ENCODE data around the gene SAPCD2.

SAPCD2 gene

GRCh38 chr9:137019891-137020683 lies 50.3 kb downstream of the SAPCD2 start:
- no peak for DNase-seq (ENCODE audit: low read depth in 1 of 2, low spot score in 1 of 2)

DNA sequence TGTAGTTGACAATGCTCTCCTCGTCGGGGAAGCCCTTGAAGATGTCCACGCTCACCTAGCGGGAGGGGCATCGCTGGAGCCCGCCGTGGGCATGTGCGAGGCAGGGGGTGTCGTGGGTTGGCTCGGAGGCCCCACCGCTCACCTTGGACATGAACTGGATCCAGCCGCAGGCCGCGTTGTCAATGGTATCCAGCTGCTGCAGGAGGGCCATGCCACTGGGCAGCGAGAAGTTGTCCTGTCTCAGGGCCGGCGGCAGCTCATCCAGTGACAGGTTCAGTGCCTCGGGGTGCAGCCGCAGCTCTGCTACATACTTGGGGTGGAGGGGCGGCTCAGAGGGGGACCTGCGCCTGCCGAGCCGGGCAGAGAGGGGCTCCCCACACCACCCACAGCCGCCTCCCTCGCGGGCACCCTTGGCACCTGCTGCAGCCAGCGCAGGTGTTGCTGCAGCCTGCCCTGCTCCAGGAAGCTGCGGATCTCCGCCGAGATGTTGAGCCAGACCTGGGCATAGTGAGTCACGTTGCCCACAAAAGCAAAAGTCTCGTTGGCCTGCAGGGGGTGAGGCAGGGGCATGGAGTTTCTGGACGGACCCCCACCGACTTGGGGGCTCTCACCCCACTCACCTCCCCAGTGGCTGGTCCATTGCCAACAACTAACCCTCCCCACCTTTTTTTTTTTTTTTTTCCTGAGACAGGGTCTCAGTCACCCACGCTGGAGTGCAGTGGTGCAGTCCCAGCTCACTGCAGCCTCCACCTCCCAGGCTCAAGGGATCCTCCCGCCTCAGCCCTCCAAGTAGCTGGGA lies 51.4 kb downstream of the SAPCD2 start:
- DNase-seq (ENCODE audit: low read depth in 1 of 2, low spot score in 1 of 2) = no peak

DNA sequence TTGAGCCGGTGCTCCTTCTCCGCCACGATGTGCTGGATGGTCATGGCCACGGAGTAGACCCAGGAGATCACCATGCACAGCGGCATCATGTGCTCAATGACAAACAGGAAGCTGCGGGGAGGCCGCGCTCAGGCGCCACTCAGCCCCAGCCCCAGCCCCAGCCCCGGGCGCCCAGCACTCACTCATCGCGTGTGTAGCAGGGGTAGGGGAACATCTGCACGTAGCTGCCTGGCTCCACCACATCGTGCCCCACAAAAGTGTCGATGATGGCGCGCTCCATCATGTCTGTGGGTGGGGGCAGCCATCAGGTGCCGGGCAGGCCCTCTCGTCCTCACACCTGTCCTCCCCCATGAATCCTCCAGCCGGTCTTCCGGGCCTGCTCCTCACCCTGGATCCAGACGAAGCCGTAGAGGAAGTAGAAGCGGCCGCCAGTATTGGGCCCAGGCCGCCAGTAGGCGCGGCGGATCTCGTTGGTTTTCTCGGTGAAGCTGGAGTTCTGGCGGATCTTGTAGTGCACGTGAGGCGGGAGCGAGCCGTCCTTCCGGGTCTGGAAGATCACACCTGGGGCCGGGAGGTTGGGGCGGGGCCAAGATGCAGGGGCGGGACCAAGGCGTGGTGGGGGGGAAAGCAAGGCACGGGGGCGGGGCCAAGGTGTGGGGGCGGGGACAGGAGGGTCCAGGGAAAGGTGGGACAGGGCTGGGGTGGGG lies 52.4 kb downstream of the SAPCD2 start:
- no peak for DNase-seq (ENCODE audit: low read depth in 1 of 2, low spot score in 1 of 2)

- no peak for DNase-seq (ENCODE audit: low read depth in 1 of 2, low spot score in 1 of 2)
These were observed 53.3 kb downstream of the SAPCD2 start for GRCh38 chr9:137017071-137017470.

GRCh38 chr9:137016436-137016835 lies 53.9 kb downstream of the SAPCD2 start:
- no peak for DNase-seq (ENCODE audit: low read depth in 1 of 2, low spot score in 1 of 2)

GRCh38 chr9:137015976-137016375 lies 54.4 kb downstream of the SAPCD2 start:
- no peak for DNase-seq (ENCODE audit: low read depth in 1 of 2, low spot score in 1 of 2)

- no peak for DNase-seq (ENCODE audit: low read depth in 1 of 2, low spot score in 1 of 2)
These were observed 54.8 kb downstream of the SAPCD2 start for GRCh38 chr9:137015540-137015930.

GRCh38 chr9:137014776-137015539 lies 55.4 kb downstream of the SAPCD2 start:
- DNase-seq (ENCODE audit: low read depth in 1 of 2, low spot score in 1 of 2) = no peak

DNA sequence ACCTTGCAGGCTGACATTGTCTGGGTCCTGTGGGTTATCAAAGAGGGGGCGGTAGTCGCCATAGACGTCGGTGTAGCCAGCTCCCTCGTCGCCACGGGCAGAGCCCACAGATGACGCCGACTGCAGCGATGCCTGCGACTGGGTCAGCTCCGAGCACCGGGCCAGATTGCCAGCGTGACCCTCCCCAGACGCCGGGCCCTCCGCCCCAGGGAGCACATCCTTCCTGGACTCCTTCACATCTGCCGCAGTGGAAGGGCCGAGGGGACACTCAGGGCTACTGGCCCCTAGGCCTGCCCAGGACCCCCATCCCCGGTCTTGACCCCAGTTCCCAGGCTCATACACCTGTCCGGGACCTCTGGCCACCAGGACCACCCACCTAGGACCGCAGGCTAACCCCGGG lies 56.2 kb downstream of the SAPCD2 start:
- DNase-seq (ENCODE audit: low read depth in 1 of 2, low spot score in 1 of 2) = no peak

DNA sequence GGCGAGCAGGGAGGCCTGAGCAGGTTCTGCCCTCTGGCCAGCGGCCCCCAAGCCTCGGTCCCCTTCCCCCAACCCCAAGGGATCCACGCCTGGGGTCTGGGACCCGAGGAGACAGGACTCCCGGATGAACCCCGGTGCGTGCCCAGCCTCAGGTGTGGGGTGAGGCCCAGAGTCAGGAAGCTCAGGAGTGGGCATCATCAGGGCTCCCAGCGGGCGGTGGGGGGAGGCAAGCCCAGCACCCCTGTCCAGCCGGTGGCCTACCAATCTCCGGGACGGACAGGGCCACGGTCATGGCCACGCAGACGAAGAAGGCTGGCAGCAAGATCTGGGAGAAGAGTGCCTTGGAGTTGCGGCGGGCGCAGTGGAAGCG lies 56.8 kb downstream of the SAPCD2 start:
- DNase-seq (ENCODE audit: low read depth in 1 of 2, low spot score in 1 of 2) = no peak

DNA sequence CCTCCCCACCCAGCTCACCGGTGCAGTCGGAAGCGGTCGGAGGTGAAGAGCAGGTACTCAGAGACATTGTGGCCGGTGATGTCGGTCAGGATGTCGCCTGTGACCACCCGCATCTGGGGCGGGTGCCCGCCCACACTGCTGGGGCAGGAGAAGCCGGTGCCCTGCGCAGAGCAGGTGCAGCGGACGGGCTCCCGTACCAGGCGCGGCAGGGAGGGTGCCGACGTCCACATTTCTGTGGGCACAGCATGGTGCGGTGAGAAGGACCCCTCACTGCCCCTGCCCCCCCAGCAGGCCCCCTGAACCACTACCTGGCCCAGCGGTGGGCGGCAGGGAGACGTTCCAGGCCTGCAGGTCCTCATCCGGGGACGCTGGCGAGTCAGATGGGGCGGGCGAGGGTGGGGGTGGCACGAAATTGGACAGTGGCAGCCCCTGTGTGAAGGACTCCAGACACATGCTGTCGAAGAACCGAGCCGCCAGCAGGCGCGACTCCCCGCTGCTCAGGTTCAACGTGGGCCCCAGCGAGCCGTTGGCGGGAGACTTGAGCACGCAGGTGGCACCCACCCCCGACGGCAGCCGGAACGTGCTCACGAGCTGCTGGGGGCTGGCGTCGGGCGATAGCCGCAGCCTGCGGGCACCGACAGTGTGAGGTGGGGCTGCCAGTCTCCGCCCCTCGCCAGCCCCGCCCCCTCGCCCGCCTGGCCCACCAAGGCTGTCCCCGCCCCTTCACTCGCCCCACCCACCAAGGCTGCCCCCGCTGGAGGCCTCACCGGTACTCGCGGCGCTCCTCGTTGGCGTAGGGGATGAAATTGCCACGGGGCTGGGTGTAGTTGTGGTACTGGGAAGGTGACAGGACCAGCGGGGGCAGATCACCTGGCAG lies 57.4 kb downstream of the SAPCD2 start:
- DNase-seq (ENCODE audit: low read depth in 1 of 2, low spot score in 1 of 2) = no peak

Data from activated T-helper 1 cell treated with anti-CD3 and anti-CD28 coated beads, Interleukin-2, amount 50 U/mL, for 16 hours (primary cell).